Fibroblast of skin of left biceps (primary cell): ENCODE data around the gene MOB4.
"Not testable (repeated sequence)": the region's sequence is repeated elsewhere in the genome, so short reads cannot be mapped to it uniquely, and the experiment has no call there.

ENCODE experiments used
- DNase-seq, 2 experiments: peaks; one replicate each; pipeline ENCODE4 v3.0.0-alpha.2; 2013; ENCODE audit warnings: low read depth in 2 of 2

Gene MOB4

GRCh38 chr2:197514754-197515153 lies 1.1 kb upstream of the MOB4 start:
- DNase-seq: no peak

- no peak for DNase-seq
Observed at GRCh38 chr2:197515315-197515738, 539 bp upstream of the MOB4 start.

GRCh38 chr2:197516393-197516761 lies 511 bp downstream of the MOB4 start:
- no peak for DNase-seq

- DNase-seq: no peak
Observed at GRCh38 chr2:197517150-197517549, 1.3 kb downstream of the MOB4 start.

- no peak for DNase-seq
Observed at GRCh38 chr2:197538412-197538811, 22.5 kb downstream of the MOB4 start.

- DNase-seq: no peak
Observed at GRCh38 chr2:197539734-197540133, 23.9 kb downstream of the MOB4 start.

- DNase-seq: no peak
Observed at GRCh38 chr2:197543206-197543605, 27.3 kb downstream of the MOB4 start.

GRCh38 chr2:197547163-197547900 lies 31.5 kb downstream of the MOB4 start:
- DNase-seq: no peak

- no peak for DNase-seq
Observed at GRCh38 chr2:197548582-197548981, 32.7 kb downstream of the MOB4 start.

GRCh38 chr2:197551260-197551659 lies 35.4 kb downstream of the MOB4 start:
- not testable (repeated sequence) for DNase-seq

GRCh38 chr2:197555467-197555866 lies 39.6 kb downstream of the MOB4 start:
- no peak for DNase-seq

- peak in 1 of 2 experiments; percentile 5 for DNase-seq
Observed at GRCh38 chr2:197556456-197556855, 40.6 kb downstream of the MOB4 start.

GRCh38 chr2:197558393-197558792 lies 42.5 kb downstream of the MOB4 start:
- DNase-seq: no peak

- DNase-seq: no peak
Observed at GRCh38 chr2:197559681-197560080, 43.8 kb downstream of the MOB4 start.

GRCh38 chr2:197560146-197560665 lies 44.3 kb downstream of the MOB4 start:
- DNase-seq: no peak

GRCh38 chr2:197571627-197572271 lies 55.9 kb downstream of the MOB4 start:
- DNase-seq: peak in 1 of 2 experiments; percentile 2

- no peak for DNase-seq
Observed at GRCh38 chr2:197573608-197574007, 57.7 kb downstream of the MOB4 start.

- DNase-seq: no peak
Observed at GRCh38 chr2:197575987-197576386, 60.1 kb downstream of the MOB4 start.

- peak in 1 of 2 experiments; percentile 23 for DNase-seq
Observed at GRCh38 chr2:197576631-197577030, 60.8 kb downstream of the MOB4 start.

GRCh38 chr2:197577446-197577845 lies 61.6 kb downstream of the MOB4 start:
- DNase-seq: no peak

- DNase-seq: not testable (repeated sequence)
Observed at GRCh38 chr2:197578294-197578693, 62.4 kb downstream of the MOB4 start.

GRCh38 chr2:197580166-197580565 lies 64.3 kb downstream of the MOB4 start:
- DNase-seq: not testable (repeated sequence)

GRCh38 chr2:197587255-197587654 lies 71.4 kb downstream of the MOB4 start:
- DNase-seq: not testable (repeated sequence)
